ENCODE measurements around the gene RIMS1.

Gene RIMS1

DNA sequence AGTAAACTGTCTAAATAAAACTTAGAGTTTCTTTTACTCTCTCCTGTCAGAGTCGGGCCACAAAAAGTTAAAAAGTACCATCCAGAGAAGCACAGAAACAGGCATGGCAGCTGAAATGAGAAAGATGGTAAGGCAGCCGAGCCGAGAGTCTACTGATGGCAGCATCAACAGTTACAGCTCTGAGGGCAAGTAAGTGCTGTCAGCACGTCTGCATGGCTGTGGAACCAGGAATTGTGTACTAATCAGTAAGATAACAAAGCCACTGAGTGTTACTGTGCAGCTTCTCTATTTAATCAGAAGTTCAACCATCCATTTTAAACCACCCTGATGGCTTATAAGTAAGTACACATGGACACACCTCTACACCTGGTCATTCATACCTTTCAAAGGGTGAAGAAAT is 504.2 kb downstream of the RIMS1 start:
- TF ChIP-seq EZH2phosphoT487 (conservative IDR thresholded peaks at IDR 0.05; ENCODE audit: low read length) (no peak), CTCF (IDR thresholded peaks at IDR 0.05; ENCODE audit: insufficient read depth, low read length, poor library complexity, severe bottlenecking) (no peak)
- Histone ChIP-seq H3K27me3 (ENCODE audit: low read length) (no peaks in the 10 kb centered on the region), H3F3A (ENCODE audit: insufficient read depth) (no peaks in the 10 kb centered on the region), H3K4me2 (ENCODE audit: low read depth, low read length, poor library complexity, severe bottlenecking) (no peak overlapping the region), H2AFZ (ENCODE audit: low read depth, low read length, severe bottlenecking) (no peak overlapping the region), H4K20me1 (ENCODE audit: low read depth, low read length) (no peaks in the 10 kb centered on the region), H3K9me3 (ENCODE audit: insufficient read depth, low read length) (no peaks in the 10 kb centered on the region), H3K9ac (ENCODE audit: low read length) (no peak overlapping the region), H3K4me3 (ENCODE audit: insufficient read depth, low read length, poor library complexity, severe bottlenecking) (no peak overlapping the region), H3K9me2 (replicated peaks; ENCODE audit: insufficient read depth, low read length) (no peaks in the 10 kb centered on the region), H3K27ac (ENCODE audit: low read depth, low read length) (no peak overlapping the region), H3K79me2 (ENCODE audit: insufficient read depth, low read length) (no peaks in the 10 kb centered on the region), H3K36me3 (ENCODE audit: low read length) (no peaks in the 10 kb centered on the region)

- TF ChIP-seq CTCF (IDR thresholded peaks at IDR 0.05; ENCODE audit: insufficient read depth, low read length, poor library complexity, severe bottlenecking) (no peak), EZH2phosphoT487 (conservative IDR thresholded peaks at IDR 0.05; ENCODE audit: low read length) (no peak)
Measured at GRCh38 chr6:72401865-72402264, 515.5 kb downstream of the RIMS1 start.

GRCh38 chr6:72403413-72403812 is 517.1 kb downstream of the RIMS1 start:
- no peaks in the 10 kb centered on the region for H3K9me2 ChIP-seq (replicated peaks; ENCODE audit: insufficient read depth, low read length)
- H3K4me2 ChIP-seq (ENCODE audit: low read depth, low read length, poor library complexity, severe bottlenecking), result no peak overlapping the region
- no peak overlapping the region for H3K4me3 ChIP-seq (ENCODE audit: insufficient read depth, low read length, poor library complexity, severe bottlenecking)
- H4K20me1 ChIP-seq (ENCODE audit: low read depth, low read length), result no peaks in the 10 kb centered on the region
- no peaks in the 10 kb centered on the region for H3K9me3 ChIP-seq (ENCODE audit: insufficient read depth, low read length)
- no peaks in the 10 kb centered on the region for H3K27me3 ChIP-seq (ENCODE audit: low read length)
- no peaks in the 10 kb centered on the region for H3F3A ChIP-seq (ENCODE audit: insufficient read depth)
- no peaks in the 10 kb centered on the region for H3K36me3 ChIP-seq (ENCODE audit: low read length)
- no peak overlapping the region for H2AFZ ChIP-seq (ENCODE audit: low read depth, low read length, severe bottlenecking)
- no peak overlapping the region for H3K27ac ChIP-seq (ENCODE audit: low read depth, low read length)
- no peak overlapping the region for H3K9ac ChIP-seq (ENCODE audit: low read length)
- TF ChIP-seq CTCF (IDR thresholded peaks at IDR 0.05; ENCODE audit: insufficient read depth, low read length, poor library complexity, severe bottlenecking) (no peak), EZH2phosphoT487 (conservative IDR thresholded peaks at IDR 0.05; ENCODE audit: low read length) (no peak)
- no peaks in the 10 kb centered on the region for H3K79me2 ChIP-seq (ENCODE audit: insufficient read depth, low read length)

More at GRCh38 chr6:72401865-72402264, 515.5 kb downstream of the RIMS1 start:
- no peak overlapping the region for H3K9ac ChIP-seq (ENCODE audit: low read length)
- H3K9me3 ChIP-seq (ENCODE audit: insufficient read depth, low read length), result no peaks in the 10 kb centered on the region
- H3K4me2 ChIP-seq (ENCODE audit: low read depth, low read length, poor library complexity, severe bottlenecking), result no peak overlapping the region
- H3K9me2 ChIP-seq (replicated peaks; ENCODE audit: insufficient read depth, low read length), result no peaks in the 10 kb centered on the region
- no peaks in the 10 kb centered on the region for H4K20me1 ChIP-seq (ENCODE audit: low read depth, low read length)
- H3K79me2 ChIP-seq (ENCODE audit: insufficient read depth, low read length), result no peaks in the 10 kb centered on the region
- no peak overlapping the region for H2AFZ ChIP-seq (ENCODE audit: low read depth, low read length, severe bottlenecking)
- no peak overlapping the region for H3K4me3 ChIP-seq (ENCODE audit: insufficient read depth, low read length, poor library complexity, severe bottlenecking)
- no peaks in the 10 kb centered on the region for H3K36me3 ChIP-seq (ENCODE audit: low read length)
- H3F3A ChIP-seq (ENCODE audit: insufficient read depth), result no peaks in the 10 kb centered on the region
- H3K27me3 ChIP-seq (ENCODE audit: low read length), result no peaks in the 10 kb centered on the region
- no peak overlapping the region for H3K27ac ChIP-seq (ENCODE audit: low read depth, low read length)

Measured in SU-DHL-6 (cell line).